Measurements from ENCODE around the gene CHTF18.
"Not testable (repeated sequence)": the region's sequence is repeated elsewhere in the genome, so short reads cannot be mapped to it uniquely, and the experiment has no call there.

Gene CHTF18

GRCh38 chr16:832652-833336 lies 44.4 kb downstream of the CHTF18 start:
- DNase-seq = no peak

- no peak for DNase-seq
Measured at GRCh38 chr16:833411-833810, 45.0 kb downstream of the CHTF18 start.

GRCh38 chr16:835373-835772 lies 47.0 kb downstream of the CHTF18 start:
- no peak for DNase-seq

- DNase-seq = no peak
Measured at GRCh38 chr16:836221-836620, 47.8 kb downstream of the CHTF18 start.

- DNase-seq = not testable (repeated sequence)
Measured at GRCh38 chr16:836822-837221, 48.4 kb downstream of the CHTF18 start.

- DNase-seq = no peak
Measured at GRCh38 chr16:838741-839140, 50.3 kb downstream of the CHTF18 start.

- DNase-seq = no peak
Measured at GRCh38 chr16:839643-840408, 51.4 kb downstream of the CHTF18 start.

GRCh38 chr16:840561-841454 lies 52.4 kb downstream of the CHTF18 start:
- DNase-seq = no peak

- DNase-seq = no peak
Measured at GRCh38 chr16:841455-842060, 53.1 kb downstream of the CHTF18 start.

- no peak for DNase-seq
Measured at GRCh38 chr16:842061-842476, 53.6 kb downstream of the CHTF18 start.

GRCh38 chr16:842711-843560 lies 54.5 kb downstream of the CHTF18 start:
- DNase-seq = no peak

GRCh38 chr16:843771-844170 lies 55.4 kb downstream of the CHTF18 start:
- no peak for DNase-seq

GRCh38 chr16:844638-845350 lies 56.4 kb downstream of the CHTF18 start:
- no peak for DNase-seq

GRCh38 chr16:845351-845745 lies 56.9 kb downstream of the CHTF18 start:
- DNase-seq = no peak

GRCh38 chr16:847151-847550 lies 58.7 kb downstream of the CHTF18 start:
- no peak for DNase-seq
